Measurements from ENCODE around the gene COL13A1. TPM values are rescaled to one million over a fixed set of nuclear protein-coding genes. Genes with fewer than 3 reads are reported as not detected.
A peak's percentile ranks its signal among the peaks of the same experiment; 100 is the strongest.

Gene COL13A1
- total RNA-seq, 1 experiment from 2014 or later, result 5.9 TPM

- intact Hi-C loops (cut with micrococcal nuclease), result no loop called here
- ChIA-PET RAD21 (ENCODE audit: low non-redundant PET in 1 of 2, low total read pairs in 2 of 2, uncharacterized antibody in 2 of 2, unreplicated experiment in 2 of 2) (no interaction called here), CTCF (interaction anchor here (2.1 kb wide), 1 partner anchor 97 kb away, joined by 5 read pairs; no protein-coding TSS in a partner anchor), POLR2A (no interaction called here)
- peak overlapping the region; percentile 37; the same call in 1 of the 2 replicates for H3K9ac ChIP-seq (ENCODE audit: low read length)
- no peaks in the 10 kb centered on the region for H3K27me3 ChIP-seq (ENCODE audit: insufficient read depth, low read length)
- peak overlapping the region; percentile 54 for H3K4me2 ChIP-seq (ENCODE audit: low read length)
- no peak overlapping the region for H3K27ac ChIP-seq (ENCODE audit: low read depth, low read length)
- H3K9me3 ChIP-seq (ENCODE audit: control insufficient read depth in 1 of 2, insufficient read depth in 1 of 2, low read depth in 1 of 2, low read length in 2 of 2), result no peaks in the 10 kb centered on the region
- ATAC-seq (peak; percentile 86), DNase-seq (ENCODE audit: low read depth, low spot score) (no peak)
- peak overlapping the region in 1 of 2 experiments; percentile 14; a peak in 2 of 4 replicates for H3K4me3 ChIP-seq (replicated peaks in 1 of 2; ENCODE audit: low read depth in 1 of 2, low read length in 2 of 2)
- TF ChIP-seq SP1 (IDR thresholded peaks at IDR 0.05; ENCODE audit: low read depth) (0 out of 2 replicates have a peak, but pooled peaks have one; percentile 36), ZNF274 (IDR thresholded peaks at IDR 0.05; ENCODE audit: low read depth, low read length) (no peak)
- H4K20me1 ChIP-seq (ENCODE audit: insufficient read depth), result no peaks in the 10 kb centered on the region
- peaks cover 13 to 36% of the 10 kb centered on the region in 2 experiments for H3K4me1 ChIP-seq (ENCODE audit: control insufficient read depth in 1 of 2, insufficient read depth in 2 of 2, low read length in 2 of 2)
- no peaks in the 10 kb centered on the region for H3K79me2 ChIP-seq (ENCODE audit: insufficient read depth, low read length)
- no peaks in the 10 kb centered on the region for H3K9me2 ChIP-seq (ENCODE audit: insufficient read depth)
- peak overlapping the region; percentile 0 for H2AFZ ChIP-seq (ENCODE audit: low read depth, low read length, poor library complexity, severe bottlenecking)
- H3K36me3 ChIP-seq (ENCODE audit: control insufficient read depth in 1 of 2, insufficient read depth in 2 of 2, low read length in 2 of 2), result no peaks in the 10 kb centered on the region
- no TSS peak for BruUV-seq (replicated peaks)
Observed at GRCh38 chr10:69839696-69840345, 38.1 kb downstream of the COL13A1 start.

GRCh38 chr10:69840773-69841172 lies 39.1 kb downstream of the COL13A1 start:
- H3K4me2 ChIP-seq (ENCODE audit: low read length), result no peak overlapping the region
- H4K20me1 ChIP-seq (ENCODE audit: insufficient read depth), result no peaks in the 10 kb centered on the region
- no peak for ATAC-seq
- ChIA-PET CTCF (interaction anchor here (0.7 kb wide), 1 partner anchor 74 kb away, joined by 5 read pairs; no protein-coding TSS in a partner anchor), POLR2A (no interaction called here), RAD21 (ENCODE audit: low non-redundant PET in 1 of 2, low total read pairs in 2 of 2, uncharacterized antibody in 2 of 2, unreplicated experiment in 2 of 2) (no interaction called here)
- H3K4me1 ChIP-seq (ENCODE audit: control insufficient read depth in 1 of 2, insufficient read depth in 2 of 2, low read length in 2 of 2), result peaks cover 13 to 40% of the 10 kb centered on the region in 2 experiments
- H3K9me3 ChIP-seq (ENCODE audit: control insufficient read depth in 1 of 2, insufficient read depth in 1 of 2, low read depth in 1 of 2, low read length in 2 of 2), result no peaks in the 10 kb centered on the region
- no peaks in the 10 kb centered on the region for H3K27me3 ChIP-seq (ENCODE audit: insufficient read depth, low read length)
- no peaks in the 10 kb centered on the region for H3K9me2 ChIP-seq (ENCODE audit: insufficient read depth)
- no peak overlapping the region for H3K4me3 ChIP-seq (replicated peaks in 1 of 2; ENCODE audit: low read depth in 1 of 2, low read length in 2 of 2)
- BruUV-seq (replicated peaks), result no TSS peak
- intact Hi-C loops (cut with micrococcal nuclease), result no loop called here
- no peak for DNase-seq (ENCODE audit: low read depth, low spot score)
- H3K36me3 ChIP-seq (ENCODE audit: control insufficient read depth in 1 of 2, insufficient read depth in 2 of 2, low read length in 2 of 2), result no peaks in the 10 kb centered on the region
- no peak overlapping the region for H3K27ac ChIP-seq (ENCODE audit: low read depth, low read length)
- no peak overlapping the region for H3K9ac ChIP-seq (ENCODE audit: low read length)
- no peak overlapping the region for H2AFZ ChIP-seq (ENCODE audit: low read depth, low read length, poor library complexity, severe bottlenecking)
- H3K79me2 ChIP-seq (ENCODE audit: insufficient read depth, low read length), result no peaks in the 10 kb centered on the region
- no peak for TF ChIP-seq POLR2AphosphoS5 (IDR thresholded peaks at IDR 0.05; ENCODE audit: low read depth, low read length)
- no peak for TF ChIP-seq CTCF (IDR thresholded peaks at IDR 0.05 in 2 of 3, conservative IDR thresholded peaks at IDR 0.05 in 1 of 3; ENCODE audit: borderline replicate concordance in 1 of 3, insufficient read depth in 1 of 3, low read depth in 2 of 3, low read length in 2 of 3)
- no peak for TF ChIP-seq SIN3A (IDR thresholded peaks at IDR 0.05; ENCODE audit: low read depth)
- TF ChIP-seq CBX3 (IDR thresholded peaks at IDR 0.05; ENCODE audit: low read depth), result no peak
- TF ChIP-seq EGR1 (IDR thresholded peaks at IDR 0.05; ENCODE audit: low read depth), result no peak
- no peak for TF ChIP-seq POLR2A (IDR thresholded peaks at IDR 0.05; ENCODE audit: borderline replicate concordance, extremely low read depth, insufficient read depth, insufficient read length)
- no peak for TF ChIP-seq FOSL1 (IDR thresholded peaks at IDR 0.05; ENCODE audit: low read depth)
- no peak for TF ChIP-seq ZBTB33 (IDR thresholded peaks at IDR 0.05; ENCODE audit: extremely low read depth, insufficient replicate concordance, low read length)
- no peak for TF ChIP-seq CEBPB (IDR thresholded peaks at IDR 0.05; ENCODE audit: low read depth)
- TF ChIP-seq EZH2 (IDR thresholded peaks at IDR 0.05), result no peak
- TF ChIP-seq EZH2phosphoT487 (IDR thresholded peaks at IDR 0.05; ENCODE audit: borderline replicate concordance), result no peak
- TF ChIP-seq ZNF274 (IDR thresholded peaks at IDR 0.05; ENCODE audit: low read depth, low read length), result no peak
- TF ChIP-seq ATF3 (IDR thresholded peaks at IDR 0.05), result no peak
